Measurements from ENCODE around the gene RTF1. TPM values are rescaled to one million over a fixed set of nuclear protein-coding genes. Genes with fewer than 3 reads are reported as not detected.
"Not testable (repeated sequence)": the region's sequence is repeated elsewhere in the genome, so short reads cannot be mapped to it uniquely, and the experiment has no call there.

Gene RTF1
- 10.5 TPM for total RNA-seq

- peak; percentile 98 for ATAC-seq
- peak; percentile 97 for DNase-seq (ENCODE audit: low spot score)
Measured at GRCh38 chr15:41416742-41417417, at the start of gene RTF1. RTF1 (plus strand) TSS chr15:41417095; CDS start chr15:41417116, 21 bp downstream.

DNA sequence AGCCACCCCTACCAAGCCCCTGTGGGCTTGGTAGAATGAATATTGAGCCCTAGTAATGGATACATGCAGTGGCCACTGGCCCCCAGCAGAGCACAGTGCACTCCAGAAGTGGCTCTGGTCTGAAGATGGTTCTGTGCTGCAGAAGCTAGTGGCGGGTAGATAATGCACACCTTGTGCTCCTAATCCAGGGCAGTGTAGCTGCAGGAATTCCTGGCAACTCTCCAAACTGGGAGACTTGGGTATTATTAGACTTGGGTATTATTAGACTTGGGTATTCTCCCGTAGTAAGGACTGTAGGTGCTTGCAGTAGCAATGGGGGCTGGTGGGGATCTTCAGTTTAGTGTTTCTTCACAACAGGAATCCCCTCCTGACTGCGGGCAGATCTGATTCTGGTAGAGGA lies 49.5 kb upstream of the RTF1 start:
- DNase-seq (ENCODE audit: low spot score), result no peak
- no peak for ATAC-seq

DNA sequence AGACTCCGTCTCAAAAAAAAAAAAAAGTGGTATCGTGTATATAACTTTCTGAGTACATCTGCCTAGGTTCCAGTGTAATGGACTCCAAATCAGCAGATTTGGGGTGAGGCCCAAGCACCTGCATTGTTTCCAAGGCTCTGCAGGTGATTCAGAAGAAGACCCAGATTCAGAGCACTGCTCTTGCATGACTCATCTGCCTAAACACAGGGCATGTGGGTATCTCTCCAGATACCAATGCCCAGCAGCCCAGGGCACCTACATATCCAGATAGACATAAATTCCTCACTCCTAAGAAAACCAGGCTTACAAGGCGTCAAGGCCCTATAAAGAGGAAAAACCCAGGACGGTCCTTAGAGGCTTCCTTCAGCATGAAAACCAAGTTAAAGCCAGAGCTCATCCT lies 38.9 kb upstream of the RTF1 start:
- no peak for DNase-seq (ENCODE audit: low spot score)
- no peak for ATAC-seq

DNA sequence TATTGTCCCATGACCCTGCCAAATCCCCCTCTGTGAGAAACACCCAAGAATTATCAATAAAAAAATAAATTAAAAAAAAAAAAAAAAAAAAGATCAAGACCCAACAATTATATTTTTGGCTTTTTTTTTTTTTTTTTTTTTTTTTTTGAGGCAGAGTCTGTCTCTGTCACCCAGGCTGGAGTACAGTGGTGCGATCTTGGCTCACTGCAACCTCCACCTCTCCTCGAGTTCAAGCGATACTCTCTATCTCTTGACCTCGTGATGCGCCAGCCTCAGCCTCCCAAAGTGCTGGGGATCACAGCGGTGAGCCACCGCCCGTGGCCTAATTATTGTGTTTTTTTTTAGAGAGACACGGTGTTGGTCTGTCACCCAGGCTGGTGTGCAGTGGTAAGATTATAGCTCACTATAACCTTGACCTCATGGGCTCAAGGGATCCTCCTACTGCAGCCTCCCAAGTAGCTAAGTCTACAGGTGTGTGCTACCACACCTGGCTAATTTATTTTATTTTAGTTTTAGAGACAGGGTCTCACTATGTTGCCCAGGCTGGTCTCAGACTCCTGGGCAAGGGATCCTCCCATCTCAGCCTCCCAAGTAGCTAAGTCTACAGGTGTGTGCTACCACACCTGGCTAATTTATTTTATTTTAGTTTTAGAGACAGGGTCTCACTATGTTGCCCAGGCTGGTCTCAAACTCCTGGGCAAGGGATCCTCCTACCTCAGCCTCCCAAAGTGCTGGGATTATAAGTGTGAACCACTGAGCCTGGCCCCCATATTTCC lies 32.7 kb upstream of the RTF1 start:
- ATAC-seq; DNase-seq (ENCODE audit: low spot score): not testable (repeated sequence)

- DNase-seq (ENCODE audit: low spot score) (no peak), ATAC-seq (no peak)
Measured at GRCh38 chr15:41387646-41388045, 29.2 kb upstream of the RTF1 start.

- DNase-seq (ENCODE audit: low spot score), result no peak
- ATAC-seq, result no peak
Measured at GRCh38 chr15:41392659-41393058, 24.2 kb upstream of the RTF1 start.

DNA sequence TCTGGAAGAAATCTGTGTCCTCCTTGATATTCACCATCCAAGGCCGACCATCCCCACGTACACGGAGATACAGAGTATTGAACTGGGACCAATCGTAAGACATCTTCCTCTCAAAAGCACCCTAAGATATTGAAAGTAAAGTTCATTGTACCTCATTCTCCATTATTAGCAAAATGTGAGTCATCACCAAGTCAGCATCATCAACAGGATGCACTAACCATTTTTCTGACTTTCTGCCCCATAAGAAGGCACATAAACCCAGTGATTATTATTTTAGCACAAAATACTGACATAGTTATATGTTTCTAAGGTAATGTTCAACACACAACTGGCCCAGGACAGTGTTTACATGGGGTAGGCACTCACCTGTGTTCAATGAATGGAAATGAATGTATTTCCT lies 22.0 kb upstream of the RTF1 start:
- DNase-seq (ENCODE audit: low spot score), result no peak
- ATAC-seq, result no peak

DNA sequence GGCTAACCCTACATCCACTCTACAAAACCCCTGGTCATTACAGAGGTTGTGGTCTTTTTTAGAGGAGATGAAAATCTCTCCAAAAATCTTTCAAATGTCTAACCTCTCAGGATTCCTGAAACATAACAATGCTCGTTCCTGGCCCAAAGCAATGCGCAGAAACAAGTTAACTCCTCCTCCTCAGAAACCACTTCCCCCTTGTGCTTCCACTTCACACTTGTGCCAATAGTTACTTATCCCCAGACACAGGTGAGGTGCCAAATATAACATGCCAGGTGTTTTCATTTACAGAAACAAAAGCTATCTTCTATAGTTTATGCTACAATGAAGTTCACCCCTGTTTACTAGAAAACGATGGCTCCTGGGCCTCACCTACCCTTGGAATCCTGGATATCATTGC lies 20.8 kb upstream of the RTF1 start:
- ATAC-seq (no peak), DNase-seq (ENCODE audit: low spot score) (no peak)

GRCh38 chr15:41401904-41402267 lies 15.0 kb upstream of the RTF1 start:
- no peak for DNase-seq (ENCODE audit: low spot score)
- peak; percentile 41 for ATAC-seq

DNA sequence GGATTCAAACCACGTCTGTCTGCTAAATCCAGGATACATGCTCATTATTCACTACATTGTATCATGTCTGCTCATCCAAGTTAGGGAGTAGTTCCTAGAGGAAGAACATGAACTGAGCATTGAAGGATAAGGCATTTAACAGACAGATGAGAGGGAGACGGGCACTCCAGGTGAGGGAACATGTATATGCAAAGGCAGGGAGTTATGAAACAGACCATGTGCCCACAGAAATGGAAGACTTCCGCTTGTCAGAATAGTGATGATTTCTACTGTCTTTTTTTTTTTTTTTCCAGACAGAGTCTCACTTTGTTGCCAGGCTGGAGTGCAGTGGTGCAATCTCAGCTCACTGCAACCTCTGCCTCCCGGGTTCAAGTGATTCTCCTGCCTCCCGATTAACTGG lies 9.6 kb upstream of the RTF1 start:
- no peak for DNase-seq (ENCODE audit: low spot score)
- ATAC-seq, result no peak

DNA sequence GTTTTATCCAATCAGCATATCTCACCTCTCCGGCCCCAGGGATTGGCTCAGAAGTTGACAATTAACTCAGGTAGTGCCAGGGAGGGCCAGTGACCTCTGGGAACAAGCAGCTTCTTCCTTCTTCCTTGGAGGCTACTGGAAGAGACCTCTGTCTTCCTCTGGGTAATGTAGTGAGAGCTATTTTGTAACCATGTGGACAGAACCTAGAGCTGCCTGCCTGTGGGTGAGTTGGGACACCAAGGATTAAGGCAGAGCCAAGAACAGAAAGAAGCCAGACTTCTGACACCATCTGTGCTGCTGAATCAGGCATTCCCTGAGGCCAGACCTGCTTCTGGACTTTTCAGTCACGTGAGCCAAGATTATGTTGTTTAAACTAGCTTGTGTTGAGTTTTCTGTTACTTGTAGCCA lies 8.7 kb upstream of the RTF1 start:
- DNase-seq (ENCODE audit: low spot score) (no peak), ATAC-seq (no peak)

- ATAC-seq, result no peak
- no peak for DNase-seq (ENCODE audit: low spot score)
Measured at GRCh38 chr15:41411031-41411430, 5.9 kb upstream of the RTF1 start.

- no peak for ATAC-seq
- DNase-seq (ENCODE audit: low spot score), result no peak
Measured at GRCh38 chr15:41411441-41411840, 5.5 kb upstream of the RTF1 start.

- DNase-seq (ENCODE audit: low spot score), result no peak
- ATAC-seq, result peak; percentile 41
Measured at GRCh38 chr15:41416128-41416741, 660 bp upstream of the RTF1 start.

DNA sequence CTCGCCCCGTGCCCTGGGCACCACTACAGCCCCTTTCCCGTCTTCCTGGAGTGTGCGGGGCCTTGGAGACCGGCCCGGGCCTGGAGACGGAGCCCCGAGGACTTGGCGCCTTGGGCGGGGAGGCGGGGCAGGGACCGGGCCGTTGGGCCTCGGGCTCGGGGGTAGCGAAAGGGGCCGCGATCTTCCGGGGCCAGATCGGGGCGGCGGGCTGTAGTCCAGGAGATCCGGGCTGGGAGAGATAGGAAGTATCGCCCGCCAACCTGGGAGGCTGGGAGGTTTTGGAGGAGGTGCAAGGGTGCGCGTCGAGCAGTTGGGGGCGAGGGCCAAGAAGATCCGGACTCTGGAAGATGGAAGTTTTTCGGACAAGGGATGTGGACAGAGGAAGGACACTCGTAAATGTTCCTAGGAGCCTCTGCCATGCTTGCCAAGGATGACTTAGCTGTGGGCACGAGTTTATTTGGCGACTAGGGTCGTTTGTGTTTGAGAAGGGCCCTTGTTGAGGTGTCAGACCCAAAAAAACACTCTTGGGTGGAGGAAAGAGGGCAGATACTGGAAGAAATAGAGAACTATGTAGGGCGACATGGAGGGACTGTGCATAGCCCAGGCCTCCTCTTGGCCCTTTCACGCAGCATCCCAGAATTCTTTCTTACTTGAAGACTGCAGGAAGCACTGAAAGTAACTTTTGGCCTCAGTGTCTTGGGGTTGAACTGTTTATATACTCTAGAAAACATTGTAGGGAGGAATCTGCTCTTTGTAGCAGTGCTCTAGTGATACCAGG lies 712 bp downstream of the RTF1 start:
- DNase-seq (ENCODE audit: low spot score) (peak; percentile 61), ATAC-seq (peak; percentile 58)

DNA sequence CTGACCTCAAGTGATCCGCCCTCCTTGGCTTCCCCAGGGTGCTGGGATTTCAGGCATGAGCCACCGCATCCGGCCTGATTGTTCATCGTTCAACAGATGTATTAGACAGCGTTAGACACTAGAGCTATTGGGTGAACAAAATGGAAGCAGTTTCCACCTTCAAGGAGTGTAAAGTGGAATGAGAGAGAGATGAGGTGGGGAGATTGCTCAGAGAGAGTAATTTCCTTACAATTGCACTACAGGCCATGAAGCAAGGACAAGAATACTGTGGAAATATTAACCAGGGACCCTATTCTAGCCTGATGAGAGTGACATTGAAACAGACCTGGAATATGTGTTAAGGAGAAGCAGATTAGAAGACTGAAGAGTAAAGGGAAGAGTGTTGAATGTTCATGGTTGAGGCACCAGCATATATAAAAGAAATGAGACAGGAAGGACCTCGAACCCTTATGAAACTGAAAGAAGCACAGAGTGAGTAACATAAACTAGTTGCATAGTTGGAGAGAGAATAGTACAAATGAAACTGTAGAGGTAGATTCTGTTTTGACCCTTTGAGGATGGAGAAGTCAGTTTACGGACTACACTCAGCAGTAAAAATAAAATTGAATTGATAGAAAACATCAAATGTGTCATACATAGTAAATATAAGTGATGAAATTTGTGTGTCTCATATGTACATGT lies 7.2 kb downstream of the RTF1 start:
- DNase-seq (ENCODE audit: low spot score) (no peak), ATAC-seq (no peak)

- no peak for ATAC-seq
- DNase-seq (ENCODE audit: low spot score), result no peak
Measured at GRCh38 chr15:41424809-41425208, 7.9 kb downstream of the RTF1 start.

DNA sequence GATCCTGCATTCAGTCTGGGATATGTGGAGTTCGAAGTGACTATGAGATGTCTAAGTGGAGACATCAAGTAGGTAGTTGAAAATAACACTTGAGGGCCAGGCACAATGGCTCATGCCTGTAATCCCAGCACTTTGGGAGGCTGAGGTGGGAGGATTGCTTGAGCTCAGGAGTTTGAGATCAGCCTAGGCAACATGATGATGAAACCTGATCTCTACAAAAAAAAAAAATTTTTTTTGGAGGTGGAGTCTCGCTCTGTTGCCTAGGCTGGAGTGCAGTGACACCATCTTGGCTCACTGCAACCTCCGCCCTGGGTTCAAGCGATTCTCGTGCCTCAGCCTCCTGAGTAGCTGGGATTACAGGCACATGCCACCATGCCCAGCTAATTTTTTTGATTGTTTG lies 9.0 kb downstream of the RTF1 start:
- not testable (repeated sequence) for DNase-seq (ENCODE audit: low spot score); ATAC-seq

GRCh38 chr15:41429003-41429890 lies 12.4 kb downstream of the RTF1 start:
- no peak for DNase-seq (ENCODE audit: low spot score)
- ATAC-seq, result no peak

All from left lobe of liver (tissue), 2 donors.